ENCODE results near the gene TDRD15. TPM values are rescaled to one million over a fixed set of nuclear protein-coding genes. Genes with fewer than 3 reads are reported as not detected.
"Not testable (repeated sequence)": the region's sequence is repeated elsewhere in the genome, so short reads cannot be mapped to it uniquely, and the experiment has no call there.

The TDRD15 gene
- under 1 TPM in 1 of 2 experiments, not detected in 1; 0.05 TPM for total RNA-seq

DNA sequence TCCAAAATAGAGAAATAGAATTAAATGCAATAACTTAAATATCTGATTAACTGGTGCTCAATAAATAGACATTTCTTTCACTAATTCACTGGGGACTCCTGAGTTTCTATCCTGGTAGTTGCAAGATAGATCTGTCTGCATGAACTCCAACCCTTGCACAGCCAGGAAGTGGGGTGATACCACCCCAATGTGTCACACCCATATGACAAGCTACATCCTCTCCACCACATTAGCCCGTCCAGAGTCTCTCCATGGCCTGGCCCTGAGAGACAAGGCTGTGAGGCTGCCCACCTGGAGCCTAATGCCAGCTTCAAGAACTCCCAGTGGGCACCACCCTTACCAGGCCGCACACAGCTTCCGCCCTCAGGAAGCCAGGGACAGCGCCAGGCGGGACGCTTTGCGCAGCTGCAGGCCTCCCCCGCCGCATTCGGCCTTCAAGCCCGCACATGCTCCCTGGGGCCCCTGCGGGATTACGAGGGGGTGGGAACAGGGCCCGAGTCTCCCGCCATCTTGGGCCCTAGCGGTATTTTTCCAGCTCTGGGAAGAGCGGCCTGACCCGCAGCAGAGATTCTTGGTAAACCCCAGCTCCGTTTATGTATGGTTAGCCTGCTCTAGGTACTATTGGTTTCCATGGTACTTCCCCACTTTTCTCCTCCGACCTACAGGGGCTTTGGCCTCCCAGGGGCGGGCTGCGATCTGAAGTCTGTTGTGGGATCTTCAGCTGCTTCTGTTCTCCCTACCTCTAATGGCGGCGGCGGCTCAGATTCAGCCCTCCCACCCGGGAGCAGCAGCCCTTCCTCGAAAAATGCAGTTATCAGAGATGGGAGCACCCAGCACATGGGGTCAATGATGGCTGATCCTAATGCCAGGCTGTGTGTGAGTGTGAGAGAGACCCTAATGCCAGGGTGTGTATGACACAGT, at the start of gene TDRD15:
TSS of gene TDRD15 (plus strand) at position 496 of the 921 bp plus-strand sequence. CDS start 13,500 bp downstream, outside the sequence.
- H3K4me3 Mint-ChIP-seq = no peak within 1 kb of the TSS
- H3K27ac Mint-ChIP-seq = no peak within 1 kb of the TSS
- no peak for DNase-seq
- ChIA-PET POLR2A (no interaction called here), CTCF (no interaction called here)
- H3K9me3 Mint-ChIP-seq = no peaks in the 10 kb centered on the region
- peaks cover 4% of the 10 kb centered on the region for H3K27me3 Mint-ChIP-seq
- H3K4me1 Mint-ChIP-seq = no peaks in the 10 kb centered on the region
- no peaks in the 10 kb centered on the region for H3K36me3 Mint-ChIP-seq (ENCODE audit: low read depth)

DNA sequence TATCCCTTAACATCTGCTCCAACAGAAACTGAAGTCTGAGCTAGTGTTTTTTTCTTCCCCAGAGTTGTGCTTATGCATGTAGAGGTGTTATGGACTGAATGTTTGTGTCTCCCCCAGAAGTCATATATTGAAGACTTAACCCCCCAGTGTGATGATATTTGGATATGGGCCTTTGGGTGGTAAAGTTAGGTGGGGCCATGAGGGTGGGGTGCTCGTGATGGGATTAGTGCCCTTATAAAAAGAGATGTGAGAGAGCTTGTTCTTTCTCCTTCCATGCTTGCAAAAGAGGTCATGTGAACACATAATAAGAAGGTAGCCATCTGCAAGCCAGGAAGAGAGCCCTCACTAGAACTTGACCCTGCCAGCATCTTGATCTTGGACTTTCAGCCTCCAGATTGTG, 45.5 kb upstream of the TDRD15 start:
- CTCF ChIA-PET = no interaction called here
- POLR2A ChIA-PET = no interaction called here
- Mint-ChIP-seq H3K27ac (no peak overlapping the region), H3K9me3 (no peaks in the 10 kb centered on the region), H3K4me1 (no peaks in the 10 kb centered on the region), H3K36me3 (ENCODE audit: low read depth) (no peaks in the 10 kb centered on the region), H3K4me3 (no peak overlapping the region), H3K27me3 (no peaks in the 10 kb centered on the region)
- DNase-seq = no peak

DNA sequence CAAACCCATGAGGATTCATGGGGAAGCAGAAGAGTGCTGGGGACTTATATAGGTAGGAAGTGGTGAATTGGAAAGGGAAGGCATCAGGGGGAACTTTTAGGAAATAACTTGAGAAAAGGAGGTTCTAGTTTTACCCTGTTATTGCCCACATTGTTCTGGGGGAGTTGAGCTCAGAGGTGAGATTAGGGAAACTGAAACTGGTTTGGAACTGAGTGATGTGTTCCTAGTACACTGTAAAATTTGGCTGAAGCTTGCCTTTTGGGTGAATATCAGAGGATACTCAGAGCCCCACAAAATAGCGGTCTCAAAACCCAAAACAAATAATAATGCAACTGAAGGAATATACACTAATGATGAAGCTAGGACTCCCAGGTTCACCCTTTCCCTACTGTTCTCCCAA, 40.3 kb upstream of the TDRD15 start:
- H3K4me3 Mint-ChIP-seq = no peak overlapping the region
- no peaks in the 10 kb centered on the region for H3K9me3 Mint-ChIP-seq
- H3K4me1 Mint-ChIP-seq = no peaks in the 10 kb centered on the region
- CTCF ChIA-PET = interaction anchor here (1.0 to 1.5 kb wide), 2 partner anchors 34 to 120 kb away, joined by 4 read pairs; no protein-coding TSS in a partner anchor
- H3K27me3 Mint-ChIP-seq = no peaks in the 10 kb centered on the region
- no peaks in the 10 kb centered on the region for H3K36me3 Mint-ChIP-seq (ENCODE audit: low read depth)
- no peak overlapping the region for H3K27ac Mint-ChIP-seq
- POLR2A ChIA-PET = no interaction called here
- DNase-seq = no peak

DNA sequence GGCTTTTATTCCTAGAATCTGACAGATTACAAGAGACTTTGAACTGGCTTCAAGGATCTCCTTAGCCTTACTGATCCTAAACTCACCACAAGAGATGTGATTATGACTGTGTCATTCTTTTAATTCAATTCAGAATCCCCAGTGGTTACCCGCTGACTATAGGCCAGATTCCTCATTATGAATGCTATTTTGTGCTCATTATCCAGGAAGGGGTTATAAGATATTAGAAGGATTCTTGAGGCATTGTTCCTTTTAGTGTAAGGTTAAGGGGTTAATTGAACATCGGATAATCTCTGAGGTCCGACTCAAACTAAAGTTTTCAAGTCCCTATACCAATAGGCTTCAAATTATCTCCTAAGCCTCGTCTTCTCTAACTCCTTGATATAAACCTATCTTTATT, 39.4 kb upstream of the TDRD15 start:
- H3K36me3 Mint-ChIP-seq (ENCODE audit: low read depth) = no peaks in the 10 kb centered on the region
- no peak overlapping the region for H3K27ac Mint-ChIP-seq
- H3K4me3 Mint-ChIP-seq = no peak overlapping the region
- no peak for DNase-seq
- ChIA-PET POLR2A (no interaction called here), CTCF (no interaction called here)
- no peaks in the 10 kb centered on the region for H3K27me3 Mint-ChIP-seq
- no peaks in the 10 kb centered on the region for H3K9me3 Mint-ChIP-seq
- H3K4me1 Mint-ChIP-seq = no peaks in the 10 kb centered on the region

DNA sequence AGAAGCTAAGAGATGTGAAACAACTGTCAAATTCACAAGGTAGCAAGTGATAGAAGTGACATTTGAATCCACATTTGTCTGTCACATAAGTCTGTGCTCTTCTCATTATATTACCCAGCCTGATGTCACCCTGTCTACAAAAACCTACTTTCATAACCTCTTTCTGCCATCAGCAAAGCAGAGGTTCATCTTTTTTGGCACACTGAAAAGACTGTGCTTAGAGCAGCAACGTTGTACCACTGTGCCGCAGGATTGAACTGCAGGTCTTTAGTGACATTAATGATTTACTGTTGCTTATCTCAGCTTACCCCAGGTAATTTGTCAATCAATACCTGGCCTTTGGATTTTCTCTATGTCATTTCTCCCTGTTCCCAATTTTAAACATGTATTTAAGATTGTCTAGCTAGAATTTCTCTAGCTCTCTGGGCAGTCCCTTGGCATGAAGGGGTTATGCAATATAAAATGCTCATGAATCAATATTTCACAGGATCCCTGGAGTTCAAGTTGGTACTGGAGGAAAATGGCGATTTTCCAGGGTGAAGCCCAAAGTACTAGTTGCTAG, 31.4 kb upstream of the TDRD15 start:
- ChIA-PET POLR2A (no interaction called here), CTCF (no interaction called here)
- H3K36me3 Mint-ChIP-seq (ENCODE audit: low read depth) = no peaks in the 10 kb centered on the region
- no peaks in the 10 kb centered on the region for H3K4me1 Mint-ChIP-seq
- no peak for DNase-seq
- no peaks in the 10 kb centered on the region for H3K9me3 Mint-ChIP-seq
- no peak overlapping the region for H3K4me3 Mint-ChIP-seq
- H3K27me3 Mint-ChIP-seq = peaks cover 3% of the 10 kb centered on the region
- H3K27ac Mint-ChIP-seq = no peak overlapping the region

DNA sequence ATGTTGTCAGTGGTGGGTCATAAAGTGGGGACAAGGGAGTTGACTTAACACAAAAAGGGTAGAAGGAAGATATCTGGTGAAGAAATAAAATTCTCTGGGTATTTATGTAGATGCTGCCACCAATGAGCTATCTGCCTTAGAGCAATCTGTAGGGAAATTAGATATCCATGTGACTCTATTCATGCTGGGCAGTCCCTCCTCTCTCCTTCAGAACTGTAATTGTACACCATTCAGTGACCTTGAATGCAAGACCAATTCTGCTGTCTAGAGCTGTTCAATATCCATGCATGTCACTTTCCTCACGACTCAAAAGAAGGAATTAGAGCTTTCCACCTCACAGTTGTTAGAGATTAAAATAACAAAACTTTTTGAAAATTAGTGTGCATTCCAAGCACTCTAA, 28.6 kb upstream of the TDRD15 start:
- DNase-seq = no peak
- Mint-ChIP-seq H3K9me3 (no peaks in the 10 kb centered on the region), H3K27me3 (peaks cover 3% of the 10 kb centered on the region), H3K4me3 (no peak overlapping the region), H3K4me1 (no peaks in the 10 kb centered on the region), H3K27ac (no peak overlapping the region), H3K36me3 (ENCODE audit: low read depth) (no peaks in the 10 kb centered on the region)
- ChIA-PET CTCF (interaction anchor here (0.6 to 1.0 kb wide), 2 partner anchors 23 to 132 kb away, joined by 3 to 4 read pairs; no protein-coding TSS in a partner anchor), POLR2A (no interaction called here)

DNA sequence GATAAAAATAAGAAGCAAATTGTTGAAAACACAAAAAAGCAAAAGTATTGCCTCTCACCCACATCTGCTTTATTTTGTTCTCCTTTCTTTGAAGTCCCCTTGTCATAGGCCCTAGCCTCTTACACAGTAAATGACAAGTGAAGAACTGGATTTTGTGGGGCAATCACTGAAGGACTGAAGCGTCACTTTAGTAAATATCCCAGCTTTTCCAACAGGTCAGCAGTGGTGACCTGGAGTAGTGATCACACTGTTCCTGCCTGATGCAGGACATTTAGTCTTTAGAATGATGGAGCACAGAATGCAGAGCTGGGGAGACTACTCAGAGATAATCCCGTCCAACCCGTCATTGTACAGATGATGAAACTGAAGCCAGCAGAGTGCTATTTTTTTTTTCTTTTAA, 28.1 kb upstream of the TDRD15 start:
- CTCF ChIA-PET = interaction anchor here (1.0 kb wide), 1 partner anchor 22 kb away, joined by 3 read pairs; no protein-coding TSS in a partner anchor
- POLR2A ChIA-PET = no interaction called here

DNA sequence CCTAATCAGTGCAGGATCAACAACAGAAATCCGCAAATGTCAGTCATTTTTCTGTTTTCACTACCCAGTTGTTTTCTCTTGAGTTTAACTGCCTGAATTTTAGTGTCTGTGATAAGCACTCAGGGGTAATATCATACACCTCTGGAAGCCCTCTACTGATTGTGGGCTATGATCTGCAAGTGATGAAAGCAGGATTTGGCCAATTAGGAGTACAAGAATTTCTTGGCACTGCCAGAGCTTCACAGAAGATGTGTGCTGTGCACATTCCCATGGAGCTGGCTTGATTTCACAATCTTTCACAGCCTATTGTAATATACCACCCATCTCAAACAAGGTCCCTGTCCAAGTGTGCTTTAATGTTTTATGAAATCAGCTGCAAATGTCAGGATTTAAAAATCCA, 27.3 kb upstream of the TDRD15 start:
- Mint-ChIP-seq H3K4me3 (no peak overlapping the region), H3K27me3 (peaks cover 3% of the 10 kb centered on the region), H3K9me3 (no peaks in the 10 kb centered on the region), H3K36me3 (ENCODE audit: low read depth) (no peaks in the 10 kb centered on the region), H3K4me1 (no peaks in the 10 kb centered on the region), H3K27ac (no peak overlapping the region)
- no peak for DNase-seq
- ChIA-PET POLR2A (no interaction called here), CTCF (no interaction called here)

More for the DNA sequence above, 28.1 kb upstream of the TDRD15 start:
- no peaks in the 10 kb centered on the region for H3K4me1 Mint-ChIP-seq
- H3K9me3 Mint-ChIP-seq = no peaks in the 10 kb centered on the region
- DNase-seq = no peak
- no peak overlapping the region for H3K4me3 Mint-ChIP-seq
- H3K36me3 Mint-ChIP-seq (ENCODE audit: low read depth) = no peaks in the 10 kb centered on the region
- no peak overlapping the region for H3K27ac Mint-ChIP-seq
- peaks cover 3% of the 10 kb centered on the region for H3K27me3 Mint-ChIP-seq

DNA sequence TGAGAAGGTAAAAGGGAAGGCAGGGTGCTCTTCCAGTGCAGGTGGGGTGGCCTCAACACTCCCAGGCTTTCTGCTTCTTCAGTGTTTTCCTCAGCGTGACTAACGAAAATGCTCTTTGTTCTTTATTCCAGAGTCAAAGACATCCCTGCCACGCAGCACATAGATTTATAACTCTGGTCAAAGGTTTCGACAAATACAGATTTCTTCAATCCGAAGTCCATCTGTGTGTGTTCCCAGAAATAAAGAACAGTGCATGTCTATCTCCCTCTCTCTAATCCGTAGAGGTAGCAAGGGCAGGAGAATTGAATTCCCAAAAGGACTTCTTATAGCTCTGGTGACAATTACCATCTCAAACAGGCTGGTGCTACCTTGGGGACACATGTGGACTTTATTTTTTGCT, 26.4 kb upstream of the TDRD15 start:
- Mint-ChIP-seq H3K27ac (no peak overlapping the region), H3K9me3 (no peaks in the 10 kb centered on the region), H3K4me3 (no peak overlapping the region), H3K36me3 (ENCODE audit: low read depth) (no peaks in the 10 kb centered on the region), H3K27me3 (peaks cover under 1% of the 10 kb centered on the region), H3K4me1 (no peaks in the 10 kb centered on the region)
- DNase-seq = no peak
- ChIA-PET POLR2A (no interaction called here), CTCF (no interaction called here)

DNA sequence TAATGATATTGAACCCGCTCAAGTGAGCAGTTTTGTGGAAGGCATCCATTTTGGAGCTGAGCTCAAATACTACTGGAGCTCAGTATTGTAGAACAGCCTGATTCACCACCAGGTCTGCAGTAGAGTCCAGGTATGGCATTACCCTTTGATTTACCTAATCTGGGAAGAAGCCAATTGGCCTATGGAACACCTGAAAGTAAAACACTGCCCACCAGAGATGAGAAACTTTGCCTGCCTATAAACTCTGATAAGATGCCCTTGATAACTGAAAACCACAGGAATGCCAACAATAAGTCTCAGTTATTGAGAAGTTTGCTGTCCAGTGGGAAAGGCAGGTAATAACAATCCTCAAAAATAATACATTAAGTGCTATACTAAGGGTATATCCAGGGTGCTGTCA, 25.5 kb upstream of the TDRD15 start:
- ChIA-PET CTCF (no interaction called here), POLR2A (no interaction called here)
- no peak overlapping the region for H3K4me3 Mint-ChIP-seq

DNA sequence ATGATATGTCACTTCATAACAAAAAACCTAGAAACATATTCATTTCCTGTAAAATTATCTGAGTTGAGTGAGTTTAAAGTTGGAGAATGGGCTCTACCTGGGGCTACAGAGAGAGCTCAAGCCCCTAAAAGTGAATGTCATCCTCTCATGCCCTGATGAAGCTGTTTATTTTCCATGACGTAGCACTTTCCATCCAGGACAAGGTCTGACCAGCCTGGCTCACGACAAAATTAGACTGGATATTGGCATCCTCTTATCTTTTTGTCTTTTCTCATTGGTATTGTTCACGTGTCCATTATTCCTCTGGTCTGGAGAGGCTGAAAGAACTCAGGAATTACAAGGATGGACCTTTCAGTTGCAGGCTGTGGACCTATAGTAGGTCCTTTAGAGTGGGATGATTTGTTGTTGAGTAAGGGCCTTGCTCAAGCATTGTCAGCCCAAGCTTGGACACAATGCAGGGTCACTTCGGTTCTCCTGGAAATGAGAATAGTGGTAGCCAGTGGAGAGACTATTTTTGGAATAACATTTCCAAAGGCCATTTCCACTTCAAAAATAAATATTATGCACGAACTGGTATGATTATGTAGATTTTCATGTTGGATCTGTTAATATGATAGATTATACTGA, 24.4 kb upstream of the TDRD15 start:
- H3K36me3 Mint-ChIP-seq (ENCODE audit: low read depth) = no peaks in the 10 kb centered on the region
- no peak for DNase-seq
- no peaks in the 10 kb centered on the region for H3K9me3 Mint-ChIP-seq
- no peaks in the 10 kb centered on the region for H3K4me1 Mint-ChIP-seq
- no peak overlapping the region for H3K27ac Mint-ChIP-seq
- H3K4me3 Mint-ChIP-seq = no peak overlapping the region
- no peaks in the 10 kb centered on the region for H3K27me3 Mint-ChIP-seq
- POLR2A ChIA-PET = no interaction called here
- CTCF ChIA-PET = no interaction called here

More for the DNA sequence above, 25.5 kb upstream of the TDRD15 start:
- no peaks in the 10 kb centered on the region for H3K9me3 Mint-ChIP-seq
- no peaks in the 10 kb centered on the region for H3K36me3 Mint-ChIP-seq (ENCODE audit: low read depth)
- no peaks in the 10 kb centered on the region for H3K27me3 Mint-ChIP-seq
- H3K4me1 Mint-ChIP-seq = no peaks in the 10 kb centered on the region
- no peak for DNase-seq
- no peak overlapping the region for H3K27ac Mint-ChIP-seq

DNA sequence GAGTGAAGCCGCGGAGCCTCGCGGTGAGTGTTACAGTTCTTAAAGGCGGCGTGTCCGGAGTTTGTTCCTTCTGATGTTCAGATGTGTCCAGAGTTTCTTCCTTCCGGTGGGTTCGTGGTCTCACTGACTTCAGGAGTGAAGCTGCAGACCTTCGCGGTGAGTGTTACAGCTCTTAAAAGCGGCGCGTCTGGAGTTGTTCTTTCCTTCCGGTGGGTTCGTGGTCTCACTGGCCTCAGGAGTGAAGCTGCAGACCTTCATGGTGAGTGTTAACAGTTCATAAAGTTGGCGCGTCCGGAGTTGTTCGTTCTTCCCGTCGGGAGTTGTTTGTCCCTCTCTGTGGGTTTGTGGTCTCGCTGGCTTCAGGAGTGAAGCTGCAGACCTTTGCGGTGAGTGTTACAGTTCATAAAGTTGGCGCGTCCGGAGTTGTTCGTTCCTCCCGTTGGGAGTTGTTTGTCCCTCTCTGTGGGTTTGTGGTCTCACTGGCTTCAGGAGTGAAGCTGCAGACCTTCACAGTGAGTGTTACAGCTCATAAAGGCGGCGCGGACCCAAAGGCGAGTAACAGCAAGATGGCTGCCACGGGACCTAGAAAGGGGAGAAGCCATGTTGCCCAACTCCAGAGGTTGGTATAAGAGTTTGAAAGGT, 22.1 kb upstream of the TDRD15 start:
- CTCF ChIA-PET; H3K4me1 Mint-ChIP-seq; POLR2A ChIA-PET; H3K36me3 Mint-ChIP-seq (ENCODE audit: low read depth); DNase-seq; H3K9me3 Mint-ChIP-seq; H3K4me3 Mint-ChIP-seq; H3K27ac Mint-ChIP-seq; H3K27me3 Mint-ChIP-seq: not testable (repeated sequence)

DNA sequence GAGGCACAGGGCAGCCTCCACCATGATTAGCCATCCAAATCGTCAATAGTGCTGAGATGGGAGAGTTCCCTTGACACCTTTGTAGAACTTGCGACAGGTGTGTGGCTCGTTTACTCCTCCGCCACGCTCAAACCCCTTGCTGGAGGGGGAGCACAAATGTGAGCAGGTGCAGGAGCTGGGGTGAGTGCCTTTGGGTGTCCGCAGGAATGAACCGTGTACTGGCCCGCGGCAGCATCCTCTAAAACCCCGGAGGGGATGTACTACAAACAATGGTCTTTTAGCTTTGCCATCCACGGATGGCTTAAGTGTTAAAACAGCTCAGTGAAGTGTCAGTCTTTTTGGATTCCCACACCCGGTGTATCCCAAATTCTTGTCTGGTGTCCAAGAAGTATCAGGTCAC, 21.4 kb upstream of the TDRD15 start:
- no peaks in the 10 kb centered on the region for H3K4me1 Mint-ChIP-seq
- no peak overlapping the region for H3K4me3 Mint-ChIP-seq
- no peaks in the 10 kb centered on the region for H3K27me3 Mint-ChIP-seq
- CTCF ChIA-PET = no interaction called here
- no peak overlapping the region for H3K27ac Mint-ChIP-seq
- POLR2A ChIA-PET = no interaction called here
- no peaks in the 10 kb centered on the region for H3K36me3 Mint-ChIP-seq (ENCODE audit: low read depth)
- no peaks in the 10 kb centered on the region for H3K9me3 Mint-ChIP-seq
- no peak for DNase-seq
